HG02852 (cell line): ENCODE data around the gene HS6ST3.

Source experiments
- ATAC-seq: cut with Tn5 transposase; IDR thresholded peaks from one replicate; pipeline ENCODE4 v1.9.1; 2021; ENCODE audit warnings: mild to moderate bottlenecking, moderate library complexity; ENCODE audit not compliant: unreplicated experiment

HS6ST3 gene

DNA sequence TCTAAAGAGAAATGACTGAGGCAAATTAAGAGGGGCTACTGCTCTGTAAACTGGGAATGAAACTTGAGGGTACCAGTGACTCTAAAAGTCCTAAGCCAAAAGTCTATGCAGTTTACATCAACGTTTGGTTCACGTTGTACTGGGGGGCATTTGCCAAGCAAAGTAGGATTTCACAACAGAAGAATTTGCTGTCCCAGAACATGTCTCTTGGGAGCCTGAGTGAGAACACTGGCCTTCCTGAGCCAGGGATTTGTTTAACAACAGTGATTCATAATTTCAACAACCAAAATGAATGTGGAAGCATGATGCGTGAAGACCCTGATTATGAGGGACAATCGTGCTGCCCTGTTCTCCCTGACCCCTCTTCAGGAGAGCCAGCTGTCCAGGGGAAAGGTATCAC lies 726.4 kb downstream of the HS6ST3 start:
- ATAC-seq: no peak

DNA sequence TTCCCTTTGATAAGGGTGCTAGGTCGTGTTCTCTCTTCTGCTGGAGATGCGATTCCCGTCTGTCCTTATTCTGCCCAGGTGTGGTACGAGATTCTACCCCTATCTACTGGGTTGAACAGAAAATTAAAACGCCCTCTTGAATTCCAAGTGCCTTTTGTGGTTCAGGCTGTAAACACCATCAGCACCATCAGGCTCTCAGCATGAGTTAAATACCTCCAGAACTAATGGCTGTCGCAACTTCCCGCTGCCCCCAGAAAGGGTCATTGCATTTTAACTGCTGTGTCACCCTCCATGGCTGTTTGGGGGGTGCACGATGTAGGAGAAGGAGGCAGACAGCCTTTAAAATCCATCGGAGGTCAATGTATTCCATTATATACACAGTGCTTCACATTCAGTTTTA lies 727.0 kb downstream of the HS6ST3 start:
- ATAC-seq: no peak

DNA sequence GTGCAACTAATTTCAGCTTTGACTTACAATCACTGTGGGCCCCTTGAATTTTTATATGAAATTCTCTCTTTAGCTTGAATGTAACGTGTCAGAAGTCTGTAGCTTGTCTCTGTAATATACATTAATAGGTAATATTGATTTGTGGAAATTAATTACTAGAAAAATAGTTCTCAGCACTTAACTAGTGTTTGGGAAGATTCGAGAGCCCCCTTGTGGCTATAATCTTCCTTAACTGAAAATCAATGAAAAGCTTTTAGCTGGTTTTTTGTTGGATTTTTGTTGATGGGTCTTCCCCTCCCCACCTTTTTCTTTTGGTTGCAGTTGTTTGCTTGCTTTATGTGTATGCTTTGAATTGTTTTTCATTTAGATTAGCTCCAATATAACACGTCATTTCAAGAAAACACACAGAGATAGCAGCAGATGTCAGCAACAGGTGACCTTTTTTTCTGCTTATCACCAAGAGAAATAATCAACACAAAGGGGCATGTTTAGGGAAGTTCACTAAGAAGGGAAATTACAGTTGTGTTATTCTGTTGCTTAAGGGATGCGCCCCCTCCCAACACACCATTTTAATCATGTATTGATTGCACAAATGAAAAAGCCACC lies 727.5 kb downstream of the HS6ST3 start:
- ATAC-seq: no peak

DNA sequence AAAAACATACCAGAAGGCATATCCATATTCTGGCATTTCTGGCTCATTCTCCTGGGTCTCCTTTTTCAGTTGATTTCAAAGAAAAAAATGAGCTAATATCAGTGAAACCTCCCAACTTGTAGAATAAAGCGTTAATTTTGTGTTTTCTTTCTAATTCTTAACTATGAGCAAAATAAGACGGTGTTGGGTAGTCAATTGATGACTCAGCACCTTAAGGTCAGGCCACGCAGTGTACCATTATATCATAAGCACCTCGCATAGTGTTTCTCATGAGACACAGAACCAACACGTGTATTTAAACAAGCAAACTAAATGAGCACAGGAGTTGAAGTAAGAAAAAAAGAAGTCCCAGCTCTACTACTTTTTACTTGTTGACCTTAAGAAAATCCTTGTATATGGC lies 729.5 kb downstream of the HS6ST3 start:
- ATAC-seq: no peak

DNA sequence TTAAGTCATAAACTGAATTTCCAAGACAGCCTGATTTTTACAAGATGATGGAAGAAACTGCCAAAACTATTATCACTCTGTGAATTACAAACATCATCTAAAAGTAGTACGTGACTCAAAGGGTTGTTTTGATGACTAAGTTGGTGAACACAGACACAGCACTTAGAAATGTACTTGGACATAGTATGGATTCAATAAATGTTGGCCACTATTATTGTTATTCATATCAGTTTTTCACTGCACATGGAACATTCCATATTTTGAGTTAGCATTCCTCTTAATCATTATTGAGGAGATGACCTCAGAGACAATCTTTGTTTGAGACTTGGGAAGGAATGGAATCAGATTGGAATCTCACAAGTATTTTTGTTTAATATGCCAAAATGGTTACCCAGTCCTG lies 731.5 kb downstream of the HS6ST3 start:
- ATAC-seq: no peak

DNA sequence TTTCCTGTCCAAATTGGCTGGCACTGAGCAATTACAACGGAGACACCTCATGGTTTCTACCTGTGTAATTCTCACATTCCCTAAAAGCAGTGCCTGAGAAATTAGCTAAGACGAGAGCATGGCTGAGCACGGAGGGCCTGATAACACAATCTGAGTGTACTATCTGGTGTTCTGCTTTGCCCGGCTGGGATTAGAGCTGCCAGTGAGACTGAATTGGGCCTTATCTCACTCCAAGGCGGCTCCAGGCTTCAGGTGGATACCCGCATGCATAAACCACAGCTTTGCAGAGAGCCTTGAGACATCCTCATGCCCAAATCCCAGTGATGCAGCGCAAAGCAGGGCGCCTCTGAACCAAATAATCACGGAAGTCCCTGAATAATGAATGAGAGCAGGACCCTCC lies 732.1 kb downstream of the HS6ST3 start:
- no peak for ATAC-seq

DNA sequence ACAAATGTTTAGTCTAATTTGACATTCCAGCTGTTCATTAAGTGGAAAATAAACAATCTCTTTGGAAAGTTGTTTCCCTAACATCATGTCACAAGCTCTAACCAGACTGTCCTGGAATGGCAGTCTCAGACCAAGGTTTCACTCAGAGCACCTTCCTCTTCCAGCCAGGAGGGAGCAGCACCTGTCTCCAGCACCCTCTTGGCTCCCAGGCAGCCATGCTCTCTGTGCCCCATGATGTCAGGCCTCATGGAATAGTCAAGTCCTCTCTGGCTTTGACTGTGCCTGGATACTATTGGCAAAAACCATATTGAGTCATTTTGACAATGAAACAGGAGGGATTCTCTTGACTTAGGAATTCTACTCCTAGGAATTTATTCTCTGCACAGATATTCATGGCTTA lies 733.0 kb downstream of the HS6ST3 start:
- no peak for ATAC-seq

DNA sequence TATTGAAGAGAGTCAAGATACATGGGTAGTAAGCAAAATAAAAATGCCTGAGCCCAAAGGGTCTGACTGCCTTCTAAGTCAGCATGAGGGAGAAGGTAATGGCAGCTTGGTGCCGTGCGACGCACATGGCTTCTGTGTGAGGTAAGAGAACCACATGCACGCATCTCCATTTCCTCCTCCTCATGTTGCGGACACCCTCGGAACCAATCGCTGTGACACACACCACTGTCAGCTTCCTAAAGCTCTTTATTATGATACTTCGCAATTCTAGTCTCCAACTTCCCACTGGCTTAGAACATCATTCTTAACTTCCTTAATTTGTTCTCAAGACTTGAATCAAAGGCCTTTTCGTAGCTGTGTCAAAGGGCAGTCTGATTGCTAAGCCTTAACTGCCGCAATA lies 734.2 kb downstream of the HS6ST3 start:
- no peak for ATAC-seq

DNA sequence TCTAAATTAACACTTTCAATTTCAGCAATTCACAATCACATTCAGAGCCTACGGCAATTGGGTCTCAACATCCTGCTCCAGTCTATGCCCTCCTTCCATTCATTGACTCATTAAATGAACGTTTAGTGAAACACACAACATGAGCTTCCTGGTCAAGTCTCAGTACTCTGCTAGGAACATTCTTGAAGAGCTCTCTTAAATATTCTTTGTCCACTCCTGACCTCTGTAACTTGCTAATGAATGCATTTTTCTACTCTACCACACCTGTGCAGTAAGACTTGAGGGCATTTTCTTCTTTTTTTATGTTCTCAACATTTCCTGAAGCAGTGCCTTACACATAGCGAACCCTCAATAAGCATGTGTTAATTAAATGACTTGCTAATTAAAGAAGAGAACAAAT lies 735.7 kb downstream of the HS6ST3 start:
- no peak for ATAC-seq

DNA sequence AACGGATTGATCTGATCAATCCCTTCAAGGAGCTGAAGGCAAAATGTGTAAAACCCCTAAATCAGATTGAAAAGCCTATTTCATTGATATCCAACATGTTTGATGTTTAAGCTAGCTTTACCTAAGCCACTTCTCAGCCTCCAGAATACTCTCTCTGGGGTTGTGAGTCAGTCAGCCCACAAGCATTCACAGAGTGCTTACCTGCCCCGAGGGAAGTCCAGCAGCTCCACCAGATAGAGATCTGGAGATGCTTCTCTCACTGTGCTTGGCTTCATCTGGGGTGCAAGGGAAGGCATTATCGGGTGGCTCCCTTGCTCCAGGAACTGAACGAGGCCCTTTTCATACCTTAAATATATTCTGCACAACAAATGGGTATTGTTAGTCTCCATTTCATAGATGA lies 744.7 kb downstream of the HS6ST3 start:
- no peak for ATAC-seq

DNA sequence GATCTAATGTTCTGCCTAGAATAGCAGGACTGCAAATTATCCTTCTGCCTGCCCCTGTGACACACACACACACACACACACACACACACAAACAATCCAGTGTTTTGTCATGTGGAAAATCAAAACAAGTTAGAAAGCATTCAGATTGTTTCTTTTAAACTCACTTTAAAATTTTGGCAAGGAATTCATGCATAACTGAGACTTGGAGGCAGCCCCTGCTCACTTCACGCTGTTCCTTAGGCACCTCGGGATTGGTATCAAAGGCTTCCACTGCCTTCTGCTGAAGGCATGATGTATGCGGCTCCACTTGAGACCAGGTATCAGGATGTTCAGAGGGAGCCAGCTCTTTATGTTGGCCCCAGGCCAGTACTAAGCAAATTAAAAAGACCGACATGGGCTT lies 745.6 kb downstream of the HS6ST3 start:
- no peak for ATAC-seq

DNA sequence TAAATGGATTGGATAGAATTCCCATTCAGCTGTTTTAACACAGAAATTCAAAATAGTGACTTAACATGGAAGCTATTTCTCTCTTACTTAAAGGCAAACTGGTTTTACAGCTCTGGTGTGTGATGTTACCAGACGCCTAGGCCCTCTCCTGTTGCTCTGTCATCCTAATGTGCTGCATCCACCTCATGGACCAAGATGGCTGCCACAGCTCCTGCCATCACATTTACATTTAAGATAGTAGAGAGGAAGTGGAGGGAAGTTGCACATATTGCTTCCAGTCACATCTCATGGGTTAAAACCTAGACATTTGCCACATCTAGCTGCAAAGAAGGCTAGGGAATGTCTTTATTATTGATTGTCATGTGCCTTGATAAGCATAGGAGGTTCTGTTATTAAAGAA lies 746.8 kb downstream of the HS6ST3 start:
- no peak for ATAC-seq

DNA sequence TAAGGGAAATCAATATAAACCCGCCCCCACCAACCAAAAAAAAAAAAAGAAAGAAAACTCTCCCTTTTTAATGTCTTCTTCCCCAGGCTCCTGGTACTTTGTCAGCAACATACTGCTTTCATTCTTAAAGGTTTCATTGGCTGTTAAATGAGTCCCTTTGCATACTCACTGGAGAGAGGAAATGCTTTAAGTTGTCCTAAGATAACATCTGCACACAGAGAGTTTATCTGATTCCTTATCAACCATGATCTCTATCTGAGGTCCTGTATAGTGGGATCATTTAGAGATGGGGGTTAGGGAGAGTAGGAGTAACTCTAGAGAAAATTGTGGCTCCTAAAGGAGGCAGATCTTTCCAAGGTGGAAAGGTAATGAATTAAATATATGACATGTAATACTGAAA lies 747.9 kb downstream of the HS6ST3 start:
- ATAC-seq: no peak

DNA sequence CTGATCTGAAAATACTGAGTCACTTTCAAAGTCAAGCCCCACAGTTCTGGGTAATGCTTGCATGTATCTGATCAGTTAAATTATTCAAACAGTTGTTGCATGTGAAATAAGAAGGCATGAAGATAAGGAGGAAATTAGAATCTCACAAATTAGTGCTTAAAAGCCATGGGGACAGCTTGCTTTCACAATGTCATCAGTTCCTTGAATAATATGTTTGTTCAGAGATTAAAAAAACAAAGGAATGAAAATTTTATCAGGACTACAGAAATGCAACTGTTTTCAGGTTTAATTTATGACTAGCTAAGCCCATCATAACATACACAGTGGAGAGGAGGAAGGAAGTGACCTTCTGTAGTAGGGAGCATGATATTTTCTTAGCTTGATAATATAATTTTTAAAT lies 754.3 kb downstream of the HS6ST3 start:
- no peak for ATAC-seq

DNA sequence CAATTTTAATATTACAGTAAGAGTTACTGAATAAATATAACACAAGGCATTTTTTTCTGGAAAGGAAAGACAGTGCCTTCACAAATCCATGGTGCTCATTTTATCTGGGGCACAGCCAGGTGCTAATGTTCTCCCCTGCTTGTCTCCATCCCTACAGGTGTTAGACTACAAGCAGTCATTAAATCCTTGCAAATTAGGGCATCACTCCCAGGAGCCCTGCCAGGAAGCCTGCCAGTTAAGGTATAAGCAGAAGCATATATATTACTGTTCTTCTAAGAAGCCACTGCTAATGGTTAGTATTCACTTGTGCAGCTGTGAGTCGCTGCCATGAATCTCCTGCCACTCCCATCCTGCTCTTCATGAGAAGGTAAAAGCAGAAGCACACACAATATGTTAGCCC lies 754.7 kb downstream of the HS6ST3 start:
- no peak for ATAC-seq

DNA sequence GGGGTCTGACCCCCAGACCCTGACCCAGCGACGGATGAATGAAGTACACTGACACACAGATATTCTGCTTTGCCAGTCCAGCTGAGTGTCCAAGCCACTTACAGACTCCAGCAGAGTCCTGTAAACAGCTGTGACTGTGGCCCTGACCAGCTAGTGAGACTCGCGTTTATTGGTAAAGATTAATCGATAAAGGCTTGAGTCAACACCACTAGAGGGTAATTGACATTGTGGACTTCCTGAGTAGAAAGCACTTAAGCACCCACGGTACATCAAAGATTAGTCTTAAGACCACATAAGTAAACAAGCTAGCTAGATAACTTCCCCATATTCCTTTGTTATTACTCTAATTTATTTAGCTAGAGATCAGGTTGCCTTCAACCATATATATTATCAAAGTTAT lies 758.4 kb downstream of the HS6ST3 start:
- ATAC-seq: no peak

DNA sequence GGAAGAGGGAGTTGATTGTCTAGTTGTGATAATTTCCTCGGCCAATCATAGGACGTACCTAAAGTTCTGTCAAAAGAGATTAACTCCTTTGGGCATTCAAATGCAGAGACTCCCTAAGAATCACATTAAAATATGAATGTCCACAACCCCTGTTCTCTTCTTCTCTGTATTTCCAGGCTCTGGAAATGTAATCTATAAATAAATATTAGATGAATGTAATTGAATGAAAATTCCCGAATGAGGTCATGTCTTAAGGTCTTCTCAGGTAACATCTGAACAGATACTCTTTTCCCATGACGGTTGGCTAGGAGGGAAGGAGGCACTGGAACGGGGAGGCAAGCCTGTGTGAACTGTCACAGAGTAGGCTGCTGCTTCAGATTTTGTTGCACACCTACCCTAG lies 759.2 kb downstream of the HS6ST3 start:
- no peak for ATAC-seq

DNA sequence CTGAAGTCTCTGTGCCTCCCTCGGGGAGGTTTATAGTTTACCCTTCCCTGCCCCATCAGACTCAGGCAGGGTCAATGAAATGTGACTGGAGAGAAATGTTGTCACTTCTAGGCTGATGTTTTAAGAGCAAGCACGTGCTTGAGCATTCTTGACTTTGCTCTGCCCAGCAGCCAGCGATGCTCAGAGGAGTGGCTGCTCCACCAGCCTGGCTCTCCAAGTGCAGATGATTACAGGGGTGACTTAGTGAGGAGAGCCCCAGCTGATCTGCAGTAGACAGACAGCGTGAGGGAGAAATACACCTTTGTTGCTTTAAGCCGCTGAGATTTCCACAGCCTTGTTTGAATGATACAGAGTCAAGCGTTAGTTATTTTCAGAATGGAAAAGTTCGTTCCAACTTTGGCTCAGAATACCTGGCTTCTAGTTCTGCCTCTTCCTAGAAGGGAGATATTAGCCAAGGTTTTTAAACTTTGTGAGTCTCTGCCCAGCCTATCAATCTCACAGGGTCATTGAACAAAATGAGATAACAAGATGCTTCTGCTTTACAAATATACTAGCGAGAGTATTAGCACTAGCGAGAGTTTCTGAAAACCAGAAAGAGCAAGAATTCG lies 760.7 kb downstream of the HS6ST3 start:
- no peak for ATAC-seq

DNA sequence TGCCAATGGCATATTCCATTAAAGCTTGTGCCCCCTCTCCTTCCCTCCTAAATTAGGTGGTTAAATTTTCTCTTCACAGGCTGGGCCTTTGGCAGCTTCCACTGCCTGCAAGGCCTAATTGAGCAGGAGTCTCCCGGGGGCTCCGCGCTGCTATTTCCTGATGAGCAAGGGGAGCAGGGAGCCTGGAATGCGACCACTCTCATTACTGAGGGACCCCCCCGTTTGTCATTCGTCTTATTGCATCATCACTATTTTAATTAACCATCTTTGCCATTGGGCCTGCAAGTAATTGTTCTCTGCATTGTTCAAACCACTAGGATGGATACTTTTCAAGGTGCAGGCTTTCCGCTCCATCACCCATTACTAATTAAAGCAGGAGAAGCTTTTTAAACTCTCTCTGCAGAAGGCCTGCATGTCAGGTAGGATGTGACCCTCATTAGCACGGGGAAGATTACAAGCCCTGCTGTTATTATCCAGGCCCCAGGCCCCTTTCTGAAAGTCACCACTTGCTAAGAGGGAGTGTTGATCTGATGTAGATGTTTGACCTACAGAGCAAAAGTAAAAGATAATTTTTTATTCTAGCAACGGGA lies 762.0 kb downstream of the HS6ST3 start:
- ATAC-seq: no peak

DNA sequence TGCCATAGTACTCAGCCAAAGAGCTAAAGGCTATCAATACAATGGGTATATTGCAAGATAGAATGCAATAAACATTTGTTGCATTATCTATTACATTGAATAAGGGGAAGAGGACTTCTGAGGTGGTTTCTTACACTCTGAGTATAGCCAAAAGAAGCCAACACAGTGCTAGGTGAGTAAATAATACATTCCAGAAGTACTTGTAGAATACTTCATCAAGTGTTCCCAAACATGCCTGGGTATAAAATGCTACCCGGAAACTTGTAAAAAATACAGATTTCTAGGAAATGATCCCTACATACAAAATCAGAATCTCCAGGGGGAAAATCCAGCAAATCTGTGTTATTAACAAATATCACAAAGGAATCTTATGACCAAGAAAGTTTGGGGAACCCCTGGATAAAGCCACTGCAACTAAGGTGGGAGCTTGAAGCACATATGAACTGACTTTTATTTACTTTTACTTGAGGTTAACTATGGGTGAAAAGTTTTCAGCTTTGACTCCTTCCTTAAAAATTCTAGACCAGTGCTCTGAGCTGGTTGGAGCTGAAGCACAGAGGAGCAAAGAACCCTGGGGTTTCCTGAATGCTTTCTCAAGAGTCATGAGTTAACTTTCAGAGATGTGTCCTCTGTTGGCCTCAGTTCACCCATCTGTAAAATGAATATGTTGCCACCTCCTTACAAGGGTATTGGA lies 768.4 kb downstream of the HS6ST3 start:
- ATAC-seq: no peak

DNA sequence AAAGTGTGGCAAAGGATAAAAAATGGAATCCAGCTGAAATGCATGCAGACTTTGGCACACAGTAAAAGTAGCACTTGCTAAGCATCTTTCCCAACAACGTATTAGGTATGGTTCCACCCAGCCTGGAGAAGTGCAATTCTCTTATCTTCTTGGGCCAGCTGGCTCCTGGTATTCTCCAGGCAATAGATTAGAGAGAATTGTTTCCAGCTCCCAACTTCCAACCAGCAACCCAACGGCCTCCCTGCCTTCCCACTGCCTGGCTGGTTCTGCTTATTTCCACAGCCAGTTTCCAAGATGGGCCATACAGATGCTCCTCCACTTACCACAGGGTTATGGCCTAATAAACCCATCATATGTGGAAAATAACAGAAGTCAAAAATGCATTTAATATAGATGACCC lies 771.0 kb downstream of the HS6ST3 start:
- ATAC-seq: no peak

DNA sequence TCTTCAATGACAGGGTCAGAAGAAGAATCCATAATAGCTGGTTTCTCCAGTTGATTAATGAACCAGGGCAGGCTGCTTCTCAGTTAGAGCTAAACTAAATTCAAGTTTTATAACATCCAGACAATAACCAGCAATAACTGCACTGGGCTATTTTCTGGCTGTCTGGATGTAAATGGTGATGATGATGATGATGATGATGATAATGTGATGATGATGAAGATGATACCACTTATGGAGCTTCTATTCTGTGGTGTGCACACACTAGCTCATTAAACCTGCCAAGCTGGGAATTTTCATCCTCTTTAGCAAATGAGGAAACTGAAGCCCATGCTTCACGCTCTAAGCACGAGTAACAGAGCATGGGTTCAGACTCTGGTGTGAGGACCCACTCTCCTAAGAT lies 772.2 kb downstream of the HS6ST3 start:
- ATAC-seq: no peak
